Fibroblast of mammary gland (primary cell): Measurements from ENCODE around the gene NUP50.

Experiments
- DNase-seq: peaks from one replicate; pipeline ENCODE4 v3.0.0-alpha.2; 2010; ENCODE audit warnings: low read depth
- H3K4me3 ChIP-seq: 2 replicates; pipeline ENCODE4 v1.5.1; 2011; ENCODE audit warnings: low read depth, mild to moderate bottlenecking, low read length, moderate library complexity; ENCODE audit not compliant: control insufficient read depth
- TF ChIP-seq, protein P1 (sequence below): conservative IDR thresholded peaks from 2 replicates; pipeline ENCODE4 v1.5.1; 2011; ENCODE audit warnings: low read depth, low read length, inconsistent platforms; ENCODE audit not compliant: control insufficient read depth, insufficient read depth

Gene NUP50

DNA sequence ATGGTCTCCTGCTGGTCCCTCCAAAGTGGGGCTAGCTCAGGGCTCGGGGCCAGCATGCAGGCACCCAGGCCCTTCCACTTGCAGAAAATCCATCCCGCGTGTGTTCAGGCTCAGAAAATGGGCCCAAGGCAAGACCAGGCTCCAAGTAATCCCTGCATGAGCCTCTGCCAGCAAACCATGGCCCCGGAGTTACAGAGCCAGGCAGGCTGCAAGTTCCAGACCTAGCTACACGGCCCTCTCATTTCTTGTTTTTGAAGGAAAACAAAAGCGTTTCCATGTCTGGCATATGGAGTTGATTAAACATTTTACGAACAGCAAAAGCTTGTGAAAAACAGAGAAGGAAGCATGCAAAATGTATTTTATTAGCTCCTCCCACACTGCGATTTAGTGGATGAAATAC, 47.3 kb downstream of the NUP50 start:
- peak; percentile 89 for DNase-seq
- TF ChIP-seq, protein P1, sequence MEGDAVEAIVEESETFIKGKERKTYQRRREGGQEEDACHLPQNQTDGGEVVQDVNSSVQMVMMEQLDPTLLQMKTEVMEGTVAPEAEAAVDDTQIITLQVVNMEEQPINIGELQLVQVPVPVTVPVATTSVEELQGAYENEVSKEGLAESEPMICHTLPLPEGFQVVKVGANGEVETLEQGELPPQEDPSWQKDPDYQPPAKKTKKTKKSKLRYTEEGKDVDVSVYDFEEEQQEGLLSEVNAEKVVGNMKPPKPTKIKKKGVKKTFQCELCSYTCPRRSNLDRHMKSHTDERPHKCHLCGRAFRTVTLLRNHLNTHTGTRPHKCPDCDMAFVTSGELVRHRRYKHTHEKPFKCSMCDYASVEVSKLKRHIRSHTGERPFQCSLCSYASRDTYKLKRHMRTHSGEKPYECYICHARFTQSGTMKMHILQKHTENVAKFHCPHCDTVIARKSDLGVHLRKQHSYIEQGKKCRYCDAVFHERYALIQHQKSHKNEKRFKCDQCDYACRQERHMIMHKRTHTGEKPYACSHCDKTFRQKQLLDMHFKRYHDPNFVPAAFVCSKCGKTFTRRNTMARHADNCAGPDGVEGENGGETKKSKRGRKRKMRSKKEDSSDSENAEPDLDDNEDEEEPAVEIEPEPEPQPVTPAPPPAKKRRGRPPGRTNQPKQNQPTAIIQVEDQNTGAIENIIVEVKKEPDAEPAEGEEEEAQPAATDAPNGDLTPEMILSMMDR = no peak
- H3K4me3 ChIP-seq = peak overlapping the region; percentile 39

DNA sequence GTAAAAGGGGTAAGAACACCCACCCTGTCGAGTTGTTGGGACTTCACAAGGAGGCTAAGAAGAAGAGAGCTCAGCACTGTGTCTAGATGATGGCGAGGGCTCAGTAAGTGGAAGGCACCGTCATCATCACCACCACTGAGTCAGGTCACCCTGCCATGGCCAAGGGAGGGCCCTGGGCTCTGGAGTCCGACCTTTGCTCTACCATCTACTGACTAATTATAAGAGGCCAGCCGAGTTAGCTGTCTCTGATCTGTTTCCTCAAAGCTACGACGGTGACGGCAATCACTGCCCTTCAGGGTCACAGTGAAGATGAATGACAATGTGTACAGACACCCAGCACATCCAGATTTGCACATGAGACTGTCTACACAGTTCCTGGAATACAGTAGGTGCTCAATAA, 47.7 kb downstream of the NUP50 start:
- DNase-seq = peak; percentile 84
- TF ChIP-seq, protein P1 = no peak
- peak overlapping the region; percentile 39 for H3K4me3 ChIP-seq

DNA sequence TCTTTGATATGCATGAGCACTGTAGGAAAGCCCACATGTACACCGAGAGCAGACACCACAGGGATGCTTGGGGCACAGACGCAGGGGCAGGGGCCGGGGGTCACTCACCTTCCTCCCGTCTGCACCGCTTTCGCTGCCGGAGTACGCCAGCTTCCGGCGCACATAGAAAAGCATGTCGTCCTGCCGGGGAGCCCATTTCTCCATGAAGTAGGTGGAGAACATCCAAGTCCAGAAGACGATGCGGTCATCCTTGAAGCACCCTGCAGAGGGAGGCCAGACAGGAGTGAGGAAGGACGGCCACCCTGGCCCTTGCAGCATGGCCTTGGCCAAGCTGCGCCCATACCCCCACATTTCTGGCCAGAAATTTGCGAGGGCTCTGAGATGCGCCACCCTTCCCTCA, 48.1 kb downstream of the NUP50 start:
- TF ChIP-seq, protein P1 = no peak
- peak overlapping the region; percentile 39 for H3K4me3 ChIP-seq
- peak; percentile 73 for DNase-seq

DNA sequence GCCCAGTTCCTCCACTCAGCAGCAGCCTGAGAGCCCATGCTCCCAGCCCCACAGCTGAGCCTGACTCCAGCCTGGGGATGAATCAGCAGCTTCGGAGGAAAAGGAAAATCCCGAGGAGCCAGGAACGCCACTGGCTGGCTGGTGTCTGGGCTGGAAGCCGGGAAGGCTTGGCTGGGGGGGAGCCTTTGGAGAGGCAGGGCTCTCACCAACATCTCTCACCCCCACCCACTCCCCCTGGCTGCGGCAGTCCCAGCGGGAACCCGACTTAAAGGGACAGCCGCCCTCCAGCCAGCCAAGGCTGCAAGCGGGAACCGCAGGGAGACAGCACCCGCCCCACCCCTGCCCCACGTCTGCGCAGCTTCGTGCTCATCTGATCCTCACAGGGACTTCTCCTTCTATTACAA, 48.6 kb downstream of the NUP50 start:
- peak overlapping the region; percentile 39 for H3K4me3 ChIP-seq
- TF ChIP-seq, protein P1 = no peak
- peak; percentile 91 for DNase-seq

- peak overlapping the region; percentile 39 for H3K4me3 ChIP-seq
- DNase-seq = peak; percentile 87
- TF ChIP-seq, protein P1 = no peak
Measured at GRCh38 chr22:45212992-45213751, 49.4 kb downstream of the NUP50 start.

GRCh38 chr22:45216133-45217003, 52.6 kb downstream of the NUP50 start:
- DNase-seq = peak; percentile 42
- TF ChIP-seq, protein P1 = no peak
- no peak overlapping the region for H3K4me3 ChIP-seq
